ENCODE data around the gene CCDC51.
A peak's percentile ranks its signal among the peaks of the same experiment; 100 is the strongest.

CCDC51 gene

DNA sequence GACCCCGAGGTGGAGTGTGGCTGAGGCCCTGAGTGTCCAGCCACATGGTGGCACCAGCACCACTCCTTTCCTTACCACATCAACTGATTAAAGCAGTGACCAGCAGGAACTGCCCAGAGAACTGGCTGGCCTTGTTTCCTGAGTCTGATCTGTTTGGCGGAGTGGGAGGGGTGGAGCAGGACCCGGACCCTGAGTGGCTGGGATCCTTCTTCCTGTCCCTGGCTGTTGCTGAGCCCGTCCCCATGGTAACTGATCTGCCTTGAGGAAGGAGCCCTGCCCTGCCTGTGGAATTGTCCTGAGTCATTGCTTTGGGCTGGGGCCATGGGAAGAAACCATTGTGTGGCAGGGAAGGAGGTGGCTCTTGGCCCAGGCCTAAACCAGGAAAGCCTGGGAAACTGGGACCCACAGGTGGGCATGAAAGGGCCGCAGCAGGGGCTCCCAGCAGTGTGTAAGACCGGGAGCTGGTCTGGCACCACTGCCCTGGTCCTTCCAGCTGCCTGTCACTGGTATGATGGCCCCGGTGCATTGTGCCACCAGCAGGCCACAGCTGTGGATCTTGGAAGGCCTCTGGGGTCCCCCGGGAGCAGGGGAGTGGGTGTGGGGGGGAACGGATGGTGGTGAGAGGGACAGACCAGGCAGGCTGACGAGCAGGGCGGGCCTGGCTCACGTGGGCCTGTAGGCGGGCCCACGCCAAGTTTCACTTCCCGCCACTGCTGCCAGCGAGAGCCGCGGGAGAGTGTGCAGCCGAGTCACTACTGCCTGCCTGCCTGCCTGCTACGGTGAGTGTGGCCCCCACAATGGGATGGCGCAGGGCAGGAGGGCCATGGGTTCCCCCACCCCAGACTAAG lies 25.8 kb upstream of the CCDC51 start:
- peak; percentile 92 for DNase-seq

DNA sequence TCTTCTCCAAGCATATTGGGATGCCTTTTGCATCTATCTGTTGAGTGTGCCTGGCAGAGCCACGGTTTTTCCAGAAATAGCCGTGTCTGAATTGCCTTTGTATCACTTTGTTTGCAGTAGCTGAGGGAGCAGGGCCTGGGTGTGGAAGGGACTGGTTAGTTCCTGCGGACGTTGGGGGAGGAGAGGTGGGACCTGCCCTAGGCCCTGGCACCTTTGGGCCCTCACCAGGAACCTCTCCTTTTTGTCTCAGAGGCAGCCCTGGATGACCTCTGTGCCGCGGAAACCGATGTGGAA lies 25.3 kb upstream of the CCDC51 start:
- no peak for DNase-seq

DNA sequence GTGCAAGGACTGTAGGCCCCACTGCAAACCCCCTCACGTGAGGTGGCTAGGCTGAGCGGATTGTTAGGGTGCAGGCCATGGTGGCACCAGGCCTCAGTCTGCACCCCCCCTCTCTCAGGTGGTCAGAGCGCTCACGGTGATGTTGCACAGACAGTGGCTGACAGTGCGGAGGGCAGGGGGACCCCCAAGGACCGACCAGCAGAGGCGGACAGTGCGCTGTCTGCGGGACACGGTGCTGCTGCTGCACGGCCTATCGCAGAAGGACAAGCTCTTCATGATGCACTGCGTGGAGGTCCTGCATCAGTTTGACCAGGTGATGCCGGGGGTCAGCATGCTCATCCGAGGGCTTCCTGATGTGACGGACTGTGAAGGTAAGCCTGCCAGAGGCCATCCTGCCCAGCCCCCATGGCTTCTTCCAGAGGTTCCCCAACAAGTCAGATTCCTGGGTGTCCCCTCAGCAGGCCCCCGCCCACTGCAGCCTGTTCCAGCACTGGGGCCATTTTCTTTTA lies 24.8 kb upstream of the CCDC51 start:
- peak; percentile 59 for DNase-seq

DNA sequence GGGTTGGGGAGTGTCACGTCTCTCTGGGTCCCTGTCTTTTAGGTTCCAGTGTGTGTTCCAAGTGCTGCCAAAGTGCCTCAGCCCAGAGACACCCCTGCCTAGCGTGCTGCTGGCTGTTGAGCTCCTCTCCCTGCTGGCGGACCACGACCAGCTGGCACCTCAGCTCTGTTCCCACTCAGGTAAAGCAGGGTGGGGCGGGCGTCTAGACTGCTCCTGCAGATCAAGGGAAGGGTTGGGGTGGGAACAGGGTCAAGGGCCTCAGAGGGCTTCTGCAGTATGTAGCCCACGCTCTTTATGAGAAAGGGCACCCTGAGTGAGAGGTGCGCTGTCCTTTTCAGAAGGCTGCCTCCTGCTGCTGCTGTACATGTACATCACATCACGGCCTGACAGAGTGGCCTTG lies 23.8 kb upstream of the CCDC51 start:
- DNase-seq: peak; percentile 55

DNA sequence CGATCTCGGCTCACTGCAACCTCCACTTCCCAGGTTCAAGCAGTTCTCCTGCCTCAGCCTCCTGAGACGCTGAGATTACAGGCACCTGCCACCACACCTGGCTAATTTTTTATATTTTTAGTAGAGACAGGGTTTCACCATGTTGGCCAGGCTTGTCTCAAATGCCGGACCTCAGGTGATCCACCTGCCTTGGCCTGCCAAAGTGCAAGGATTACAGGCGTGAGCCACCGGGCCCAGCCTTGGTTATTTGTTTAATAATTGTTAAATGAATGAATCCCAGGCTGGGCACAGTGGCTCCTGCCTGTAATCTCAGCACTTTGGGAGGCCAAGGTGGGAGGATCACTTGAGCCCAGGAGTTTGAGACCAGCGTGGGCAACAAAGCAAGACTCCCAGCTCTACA lies 21.8 kb upstream of the CCDC51 start:
- peak; percentile 54 for DNase-seq

DNA sequence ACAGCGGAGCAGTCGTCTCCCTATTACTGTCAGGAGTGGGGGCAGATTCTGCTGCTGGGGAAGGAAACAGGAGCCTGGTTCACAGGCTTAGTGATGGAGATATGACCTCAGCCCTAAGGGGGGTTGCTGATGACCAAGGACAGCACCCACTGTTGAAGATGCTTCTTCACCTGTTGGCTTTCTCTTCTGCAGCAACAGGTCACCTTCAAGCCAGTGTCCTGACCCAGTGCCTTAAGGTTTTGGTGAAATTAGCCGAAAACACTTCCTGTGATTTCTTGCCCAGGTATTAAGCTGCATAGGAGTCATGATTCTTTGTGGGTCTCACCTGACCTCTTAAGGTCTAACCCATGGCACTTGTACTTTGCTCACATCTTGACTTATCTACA lies 20.6 kb upstream of the CCDC51 start:
- DNase-seq: peak; percentile 27

DNA sequence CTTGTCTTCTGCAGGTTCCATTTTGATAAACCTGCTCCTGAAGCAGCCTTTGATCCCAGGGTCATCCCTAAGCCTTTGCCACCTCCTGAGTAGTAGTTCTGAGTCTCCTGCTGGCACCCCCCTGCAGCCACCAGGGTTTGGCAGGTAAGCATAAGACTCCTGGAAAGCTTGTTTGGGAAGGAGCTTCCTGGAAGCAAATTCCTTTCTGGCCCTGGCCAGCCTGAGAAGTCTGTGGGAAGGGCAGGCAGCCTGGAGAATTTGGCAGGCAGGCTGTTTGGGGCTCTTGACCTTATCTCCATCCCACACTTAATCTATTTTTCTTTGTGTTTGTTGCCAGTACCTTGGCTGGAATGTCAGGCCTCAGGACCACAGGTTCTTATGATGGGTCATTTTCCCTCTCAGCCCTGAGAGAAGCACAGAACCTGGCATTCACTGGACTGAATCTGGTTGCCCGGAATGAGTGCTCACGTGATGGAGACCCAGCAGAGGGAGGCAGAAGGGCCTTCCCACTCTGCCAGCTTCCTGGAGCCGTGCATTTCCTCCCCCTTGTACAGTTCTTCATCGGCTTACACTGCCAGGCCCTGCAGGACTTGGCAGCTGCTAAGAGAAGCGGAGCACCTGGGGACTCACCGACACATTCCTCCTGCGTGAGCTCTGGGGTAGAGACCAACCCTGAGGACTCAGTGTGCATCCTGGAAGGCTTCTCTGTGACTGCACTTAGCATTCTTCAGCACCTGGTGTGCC lies 20.0 kb upstream of the CCDC51 start:
- DNase-seq: no peak

DNA sequence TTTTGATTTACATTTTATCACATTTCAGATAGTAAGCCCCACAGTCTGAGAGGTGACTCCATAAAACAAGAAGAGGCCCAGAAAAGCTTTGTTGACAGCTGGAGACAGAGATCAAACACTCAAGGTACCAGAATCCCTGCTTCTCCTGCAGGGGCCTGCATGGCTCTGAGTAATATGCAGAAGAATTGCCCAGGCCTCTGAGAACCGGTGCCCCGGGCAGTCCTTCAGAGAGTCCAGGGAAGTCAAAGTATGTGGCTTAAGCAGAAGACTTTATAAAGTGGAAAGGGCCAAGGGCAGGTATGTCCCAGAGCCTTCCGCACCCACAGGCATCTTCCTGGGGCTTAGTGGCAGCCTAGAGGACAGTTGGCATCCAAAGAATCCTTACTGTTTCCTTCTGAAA lies 19.4 kb upstream of the CCDC51 start:
- DNase-seq: no peak

DNA sequence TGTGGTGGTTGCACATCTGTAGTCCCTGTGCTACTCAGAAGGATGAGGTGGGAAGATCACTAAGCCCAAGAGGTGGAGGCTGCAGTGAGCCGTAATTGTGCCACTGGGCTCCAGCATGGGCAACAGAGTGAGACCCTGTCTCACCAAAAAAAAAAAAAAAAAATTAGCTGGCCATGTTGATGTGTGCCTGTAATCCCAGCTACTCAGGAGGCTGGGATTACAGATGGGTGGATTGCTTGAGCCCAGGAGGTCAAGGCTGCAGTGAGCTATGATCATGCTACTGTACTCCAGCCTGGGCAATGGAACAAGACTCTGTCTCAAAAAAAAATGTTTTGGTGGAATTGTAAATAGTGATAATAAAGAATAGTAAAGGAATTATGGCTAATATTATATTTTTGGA lies 16.5 kb upstream of the CCDC51 start:
- DNase-seq: no peak

DNA sequence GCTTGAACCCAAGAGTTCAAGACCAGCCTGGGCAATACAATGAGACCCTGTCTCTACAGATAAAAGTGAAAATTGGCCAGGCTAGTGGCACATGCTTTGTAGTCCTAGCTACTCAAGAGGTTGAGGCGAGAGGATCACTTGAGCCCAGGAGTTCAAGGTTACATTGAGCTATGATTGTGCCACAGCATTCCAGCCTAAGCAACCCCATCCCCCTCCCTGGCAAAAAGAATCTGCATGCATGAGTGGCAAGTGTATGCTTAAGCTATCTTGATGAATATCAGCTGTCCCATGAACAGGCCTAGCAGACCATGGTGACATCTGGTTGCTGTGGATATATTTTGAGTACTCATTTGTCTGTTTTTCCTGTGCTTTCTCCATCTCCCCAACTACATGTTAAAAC lies 11.4 kb upstream of the CCDC51 start:
- DNase-seq: no peak

DNA sequence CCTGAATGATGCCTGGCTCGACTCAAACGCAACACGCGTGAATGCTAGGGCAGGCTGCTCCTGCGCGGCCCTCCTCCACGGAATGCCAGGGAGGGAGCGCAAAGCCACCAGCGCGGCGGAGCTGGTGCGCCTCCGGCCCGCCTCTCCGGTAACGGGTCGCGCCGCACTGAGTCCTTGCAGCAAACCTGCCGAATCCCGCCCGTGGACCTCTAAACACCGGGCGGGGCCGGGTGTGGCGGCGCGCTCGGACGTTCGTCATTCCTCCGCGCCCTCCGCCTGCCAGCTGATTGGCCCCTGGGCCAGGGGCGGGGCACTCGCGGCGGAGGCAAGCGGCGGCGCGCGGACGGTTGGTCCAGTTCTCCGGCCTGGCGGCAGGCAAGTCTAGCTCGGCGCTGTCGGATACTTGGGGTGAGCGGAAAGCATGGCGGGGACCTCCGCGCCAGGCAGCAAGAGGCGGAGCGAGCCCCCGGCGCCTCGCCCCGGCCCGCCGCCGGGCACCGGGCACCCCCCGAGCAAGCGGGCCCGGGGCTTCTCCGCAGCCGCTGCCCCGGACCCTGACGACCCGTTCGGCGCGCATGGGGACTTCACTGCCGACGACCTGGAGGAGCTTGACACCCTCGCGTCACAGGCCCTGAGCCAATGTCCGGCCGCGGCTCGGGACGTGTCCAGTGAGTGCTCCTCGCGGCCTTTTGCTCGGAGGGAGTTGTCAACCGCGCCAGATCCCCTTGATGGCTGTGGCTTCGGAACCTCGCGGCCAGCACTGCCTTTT lies 6.7 kb upstream of the CCDC51 start, which contains the start of gene ATRIP:
TSS of gene ATRIP (plus strand) at position 313 of the 769 bp plus-strand sequence. CDS start at position 422, 109 bp downstream.
- peak; percentile 96 for DNase-seq

DNA sequence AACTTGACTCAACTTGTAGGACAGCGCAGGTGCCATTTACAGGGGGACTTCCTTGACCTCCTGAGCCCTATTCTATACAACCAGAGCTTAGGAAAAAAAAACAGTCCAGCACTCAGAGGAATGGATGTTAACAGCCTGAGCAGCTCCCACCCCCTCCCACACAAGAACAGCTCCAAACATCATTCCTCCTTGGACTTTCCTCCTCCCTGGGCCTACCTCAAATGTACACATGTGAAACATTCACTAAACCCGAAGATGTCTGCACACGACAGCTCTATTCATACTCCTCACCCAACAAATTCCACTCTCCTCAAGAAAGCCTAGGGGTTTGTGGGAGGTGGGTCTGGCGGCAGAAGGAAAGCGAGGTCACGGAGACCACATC lies 6.1 kb upstream of the CCDC51 start:
- DNase-seq: no peak

DNA sequence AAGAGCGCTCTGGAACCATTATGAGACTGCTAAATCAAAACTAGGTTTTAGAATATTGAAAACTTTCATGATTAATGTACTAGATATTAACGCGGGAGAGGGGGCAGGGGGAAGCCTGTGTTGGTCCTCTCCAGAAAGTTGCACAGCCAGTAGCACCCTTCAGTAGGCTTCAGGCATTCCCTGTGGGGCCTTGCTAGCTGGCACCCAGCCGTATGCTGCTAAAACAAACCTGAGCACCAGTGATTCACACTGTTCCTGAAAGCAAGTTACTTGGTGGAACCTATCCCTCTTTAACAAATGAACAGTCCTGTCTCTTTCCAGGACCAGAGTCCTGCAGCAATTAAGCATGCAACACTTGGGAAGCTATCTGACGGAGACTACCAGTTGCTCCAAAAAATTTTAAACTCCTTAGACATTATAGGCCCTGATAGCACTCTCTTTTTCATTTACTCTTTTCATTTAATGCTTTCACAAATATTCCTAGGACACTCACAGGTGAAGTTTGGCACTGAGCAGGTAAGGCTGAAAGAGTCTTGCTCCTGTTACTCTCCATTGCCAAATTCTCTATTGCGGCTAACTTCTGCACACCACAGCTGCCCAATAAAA lies 5.5 kb upstream of the CCDC51 start:
- DNase-seq: no peak

DNA sequence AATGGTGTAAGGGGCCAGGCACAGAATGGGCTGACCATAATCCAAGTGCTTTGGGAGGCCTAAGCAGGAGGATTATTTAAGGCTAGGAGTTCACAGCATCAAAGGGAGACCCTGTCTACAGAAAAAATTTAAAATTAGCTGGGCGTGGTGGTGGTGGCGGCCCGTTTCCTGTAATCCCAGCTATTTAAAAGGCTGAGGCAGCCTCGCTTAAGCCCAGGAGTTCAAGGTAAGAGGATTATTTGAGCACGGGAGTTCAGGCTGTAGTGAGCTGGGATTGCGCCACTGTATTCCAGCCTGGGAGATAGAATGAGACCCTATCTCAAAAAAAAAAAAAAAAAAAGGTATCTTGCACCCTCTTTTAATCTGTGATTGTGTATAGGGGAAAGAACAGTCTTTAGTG lies 2.0 kb upstream of the CCDC51 start:
- no peak for DNase-seq

DNA sequence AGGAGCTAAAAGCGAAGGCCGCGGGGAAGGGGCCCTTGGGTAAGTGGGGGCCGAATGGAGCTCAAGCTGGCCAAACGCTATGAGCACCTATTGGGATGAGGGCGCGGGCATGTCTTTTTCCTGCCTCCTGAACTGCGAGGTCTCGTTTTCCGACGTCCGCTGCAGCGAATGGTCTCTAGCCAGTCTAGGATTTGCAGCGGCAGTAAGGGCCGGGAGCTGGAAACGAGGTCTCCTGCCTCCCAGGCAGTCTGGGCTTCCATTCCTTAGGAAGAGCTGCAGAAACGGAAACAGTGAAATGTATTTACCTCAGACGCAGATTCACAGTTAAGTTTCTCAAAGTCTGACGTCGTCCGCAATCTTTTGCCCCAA lies 655 bp upstream of the CCDC51 start:
- DNase-seq: no peak

DNA sequence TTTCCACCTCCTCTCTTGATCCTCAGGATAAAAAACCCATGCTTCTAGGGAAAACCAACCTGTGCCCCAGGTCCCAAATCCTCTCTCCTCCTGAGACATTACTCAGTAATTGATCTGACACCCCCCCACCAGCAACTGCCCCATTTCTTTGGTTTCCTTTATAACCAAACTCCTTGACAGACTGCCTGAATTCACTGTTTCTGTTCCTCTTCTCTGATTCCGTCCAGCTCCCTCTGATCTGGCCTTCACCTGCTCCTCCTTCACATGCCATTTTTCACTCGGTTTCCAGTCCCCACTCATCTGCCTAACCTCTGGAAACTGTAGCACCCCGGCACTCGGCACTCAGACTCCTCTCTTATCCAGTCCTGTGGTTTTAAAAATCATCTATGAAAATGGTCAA lies 2.1 kb downstream of the CCDC51 start:
- no peak for DNase-seq

DNA sequence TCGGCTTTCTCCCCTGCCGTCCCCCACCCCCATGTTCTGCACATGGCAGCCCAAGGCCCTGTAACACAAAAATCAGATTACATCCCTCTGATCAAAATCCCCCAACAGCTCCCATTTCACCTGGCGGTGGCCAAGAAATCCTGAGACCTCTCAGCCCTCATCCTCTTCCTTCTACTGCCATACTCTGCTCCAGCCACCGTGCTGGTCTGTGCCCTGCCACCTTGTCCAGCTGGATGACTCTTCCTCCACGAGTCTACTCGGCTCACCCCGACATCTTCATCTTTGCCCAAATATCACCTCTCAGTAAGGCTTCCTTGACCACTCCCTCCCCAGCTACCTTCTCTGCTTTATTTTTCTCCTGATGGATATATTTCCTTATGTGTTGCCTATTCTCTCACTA lies 3.1 kb downstream of the CCDC51 start:
- no peak for DNase-seq

DNA sequence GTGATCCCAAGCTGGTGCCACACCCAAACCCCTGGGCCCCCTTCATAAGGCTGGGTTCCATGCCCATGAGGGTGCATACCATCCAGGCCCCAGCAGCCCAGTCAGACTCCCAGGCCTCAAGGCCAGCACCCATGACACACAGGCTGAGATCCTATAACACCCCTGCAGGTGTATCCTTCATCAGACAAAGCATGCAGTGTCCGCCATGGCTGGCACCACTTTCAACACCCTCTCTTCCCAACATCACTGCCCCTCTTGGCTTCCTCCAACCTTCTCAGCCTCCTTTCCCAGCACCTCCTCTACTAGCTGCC lies 3.5 kb downstream of the CCDC51 start:
- DNase-seq: peak; percentile 62

DNA sequence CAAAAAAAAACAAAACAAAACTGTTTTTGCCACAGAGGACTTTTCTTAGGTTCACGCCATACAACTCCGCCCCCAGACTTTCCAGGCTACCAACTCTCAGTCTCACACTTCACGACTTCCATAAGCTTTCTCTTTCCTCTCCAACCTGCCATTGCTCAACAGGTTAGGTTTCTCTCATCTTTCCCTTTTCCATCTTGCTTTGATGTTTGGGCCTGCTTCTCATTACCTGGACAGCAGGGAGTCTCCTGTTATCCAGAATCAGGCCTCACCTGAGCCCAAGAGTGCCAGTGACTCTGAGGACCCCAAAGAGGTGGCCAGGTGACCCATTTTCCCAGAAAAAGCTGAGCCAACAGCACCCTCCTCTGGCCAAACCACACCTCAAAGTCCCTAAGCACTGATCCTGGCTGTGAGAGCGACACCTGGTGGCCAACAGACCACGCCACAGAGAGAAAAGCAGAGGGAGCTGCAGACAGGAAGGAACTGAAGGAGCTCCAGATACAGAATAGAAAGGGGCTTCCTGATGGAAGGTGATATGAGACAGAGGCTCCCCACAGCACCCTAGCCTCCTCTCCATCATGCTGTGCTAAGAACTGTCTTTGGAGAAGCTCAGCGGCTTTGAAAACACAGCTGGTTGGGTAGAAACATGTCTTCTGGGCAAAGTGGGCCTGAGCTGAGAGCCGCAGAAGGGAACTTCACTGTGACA lies 4.0 kb downstream of the CCDC51 start:
- peak; percentile 95 for DNase-seq

DNA sequence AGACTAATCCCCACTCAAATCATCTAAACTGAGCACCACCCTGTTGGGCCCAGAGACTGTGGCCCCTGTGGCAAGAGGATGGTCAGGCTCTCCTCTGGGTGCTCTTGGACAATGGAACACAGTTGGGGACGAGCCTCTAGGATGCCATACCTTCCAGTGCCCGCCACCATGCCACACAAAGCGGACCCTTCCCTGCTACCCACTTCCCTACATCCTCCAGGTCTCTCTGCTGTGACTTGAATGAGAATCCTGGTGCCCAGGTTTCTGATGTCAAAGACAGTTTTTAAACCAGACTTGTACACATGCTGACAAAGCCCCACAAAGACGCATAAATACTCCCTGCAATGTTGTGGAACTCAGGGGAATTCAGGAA lies 4.7 kb downstream of the CCDC51 start:
- no peak for DNase-seq

DNA sequence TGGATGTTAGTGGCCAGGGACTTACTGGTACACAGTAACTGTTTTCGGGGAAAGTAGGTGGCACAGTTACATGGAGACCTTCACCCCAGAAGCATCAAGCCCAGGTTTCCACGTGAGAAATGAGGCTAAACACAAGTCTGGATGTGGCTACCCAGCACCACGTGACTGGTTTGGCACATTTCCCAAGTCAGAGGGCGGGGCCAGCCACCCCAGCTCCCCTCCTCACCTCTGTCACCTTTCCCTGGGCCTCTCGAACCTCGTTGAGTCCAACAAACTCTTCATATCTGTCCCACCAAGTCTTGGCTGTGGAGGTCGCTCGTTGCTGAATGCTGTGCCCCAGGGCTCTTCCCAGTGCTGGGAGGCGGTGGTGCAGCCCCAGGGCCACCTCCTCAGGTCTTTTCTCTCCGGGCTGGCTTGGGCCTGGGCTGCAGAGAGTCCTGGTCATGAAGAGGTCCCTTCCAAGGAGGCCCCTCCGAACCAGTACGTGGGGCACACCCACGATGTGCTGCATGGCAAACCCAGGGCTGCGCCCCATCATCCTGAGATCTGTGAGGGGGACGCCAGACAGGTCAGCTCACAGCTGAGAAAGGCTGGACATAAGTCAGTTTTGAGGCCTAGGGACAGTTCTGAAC lies 5.2 kb downstream of the CCDC51 start:
- DNase-seq: peak; percentile 62

DNA sequence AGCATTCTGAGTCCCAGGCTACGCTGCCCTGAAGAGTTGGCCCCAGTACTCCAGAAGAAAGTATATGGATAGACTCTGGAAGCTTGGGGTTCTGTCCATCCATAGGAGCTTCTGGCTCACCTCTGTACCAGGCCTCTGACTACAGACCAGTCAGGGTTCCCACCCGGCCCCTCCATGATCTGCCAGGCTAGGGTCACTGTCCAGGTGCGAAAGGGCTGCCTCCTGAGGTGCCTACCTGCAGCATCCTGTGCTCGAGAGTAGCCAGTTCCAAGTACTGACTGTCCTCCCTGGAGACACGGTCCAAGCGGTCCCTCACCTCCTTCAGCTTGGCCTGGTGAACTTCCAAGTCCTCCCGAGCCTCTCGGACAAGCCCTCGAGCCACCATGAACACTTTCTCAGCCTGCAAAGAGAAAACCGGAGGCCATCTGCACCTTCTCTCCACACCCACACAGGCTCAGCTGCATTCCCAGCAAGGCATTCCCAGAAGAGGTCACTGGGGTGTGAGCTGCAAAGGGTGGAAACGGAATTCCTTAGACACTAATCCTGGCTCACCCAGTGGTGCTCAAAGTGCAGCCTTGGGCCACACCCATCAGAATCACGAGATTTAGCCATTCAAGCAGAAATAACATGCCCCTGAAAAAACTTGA lies 6.3 kb downstream of the CCDC51 start:
- no peak for DNase-seq
